GM23338 (cell line): ENCODE data around the gene RPS26. TPM values are rescaled to one million over a fixed set of nuclear protein-coding genes. Genes with fewer than 3 reads are reported as not detected.

ENCODE experiments used
- ATAC-seq: fragments of 200-7000 bp; cut with Tn5 transposase; 3 replicates; pipeline ENCODE4 v1.9.1; 2020
- DNase-seq: peaks from one replicate; pipeline ENCODE4 v3.0.0-alpha.2; 2015; ENCODE audit warnings: low spot score
- H2AFZ ChIP-seq: fragments of 200-600 bp; sonication (generic); 2 replicates; pipeline ENCODE4 v1.8.0; 2016; ENCODE audit warnings: antibody characterized with exemption, mild to moderate bottlenecking, moderate library complexity
- H3F3A ChIP-seq: fragments of 200-600 bp; sonication (generic); replicated peaks from 2 replicates; pipeline ENCODE4 v1.8.0; 2017; ENCODE audit warnings: antibody characterized with exemption, mixed run types, low read depth
- H3K27ac ChIP-seq: fragments of 200-600 bp; sonication (generic); 2 replicates; pipeline ENCODE4 v1.6.1; 2016; ENCODE audit warnings: low read depth
- H3K27me3 ChIP-seq: fragments of 200-600 bp; sonication (generic); 2 replicates; pipeline ENCODE4 v1.8.0; 2016; ENCODE audit warnings: mild to moderate bottlenecking, mixed run types, moderate library complexity; ENCODE audit not compliant: insufficient read depth
- H3K36me3 ChIP-seq: fragments of 200-600 bp; sonication (generic); 2 replicates; pipeline ENCODE4 v1.8.0; 2016; ENCODE audit warnings: mild to moderate bottlenecking; ENCODE audit not compliant: insufficient read depth
- H3K4me1 ChIP-seq: fragments of 200-600 bp; sonication (generic); 2 replicates; pipeline ENCODE4 v1.8.0; 2016; ENCODE audit warnings: mild to moderate bottlenecking, moderate library complexity; ENCODE audit not compliant: insufficient read depth
- H3K4me2 ChIP-seq: fragments of 200-600 bp; sonication (generic); 2 replicates; pipeline ENCODE4 v1.7.1; 2017; ENCODE audit warnings: mixed run types
- H3K4me3 ChIP-seq: fragments of 200-600 bp; sonication (generic); 2 replicates; pipeline ENCODE4 v1.6.1; 2016; ENCODE audit warnings: mixed run types
- H3K79me2 ChIP-seq: fragments of 200-600 bp; sonication (generic); replicated peaks from 2 replicates; pipeline ENCODE4 v1.8.0; 2017; ENCODE audit warnings: mild to moderate bottlenecking; ENCODE audit not compliant: insufficient read depth
- H3K9me2 ChIP-seq: fragments of 200-600 bp; sonication (generic); 2 replicates; pipeline ENCODE4 v1.8.0; 2017; ENCODE audit not compliant: insufficient read depth
- H4K20me1 ChIP-seq: fragments of 200-600 bp; sonication (generic); replicated peaks from 2 replicates; pipeline ENCODE4 v1.8.0; 2017; ENCODE audit warnings: mild to moderate bottlenecking; ENCODE audit not compliant: insufficient read depth
- H3K27ac Mint-ChIP-seq: 2 replicates; pipeline ENCODE4 v1.8.0; 2020; ENCODE audit warnings: inconsistent platforms, mild to moderate bottlenecking, moderate library complexity, mixed read lengths
- H3K27me3 Mint-ChIP-seq: 3 replicates; pipeline ENCODE4 v1.8.0; 2022; ENCODE audit warnings: low read depth, mild to moderate bottlenecking, moderate library complexity, mixed read lengths, inconsistent platforms; ENCODE audit not compliant: insufficient read depth, poor library complexity
- H3K36me3 Mint-ChIP-seq: 3 replicates; pipeline ENCODE4 v1.8.0; 2021; ENCODE audit warnings: low read depth, mild to moderate bottlenecking, inconsistent platforms, moderate library complexity, mixed read lengths
- H3K4me1 Mint-ChIP-seq: 3 replicates; pipeline ENCODE4 v1.8.0; 2020; ENCODE audit warnings: mild to moderate bottlenecking, inconsistent platforms, mixed read lengths
- H3K4me3 Mint-ChIP-seq: 3 replicates; pipeline ENCODE4 v1.8.0; 2021; ENCODE audit warnings: moderate library complexity, mild to moderate bottlenecking, inconsistent platforms, mixed read lengths
- H3K9me3 Mint-ChIP-seq: 3 replicates; pipeline ENCODE4 v1.8.0; 2020; ENCODE audit warnings: moderate library complexity, mild to moderate bottlenecking, inconsistent platforms, mixed read lengths
- CREB1 ChIP-seq: fragments of 250-450 bp; sonication (Bioruptor Pico); IDR thresholded peaks from 2 replicates; pipeline ENCODE4 v1.5.0; 2020; ENCODE audit warnings: low read depth, mild to moderate bottlenecking, moderate library complexity
- ETS1 ChIP-seq: IDR thresholded peaks from 2 replicates; pipeline ENCODE4 v1.6.1; 2016; ENCODE audit warnings: antibody characterized with exemption
- EZH2 ChIP-seq: fragments of 200-600 bp; sonication (generic); IDR thresholded peaks from one replicate; pipeline ENCODE4 v1.8.0; 2017; ENCODE audit warnings: antibody characterized with exemption, mild to moderate bottlenecking, low read depth; ENCODE audit not compliant: unreplicated experiment
- EZH2phosphoT487 ChIP-seq: fragments of 200-600 bp; sonication (generic); IDR thresholded peaks from one replicate; pipeline ENCODE4 v1.8.1; 2018; ENCODE audit warnings: antibody characterized with exemption; ENCODE audit not compliant: unreplicated experiment
- JUNB ChIP-seq: IDR thresholded peaks from one replicate; pipeline ENCODE4 v1.6.1; 2016; ENCODE audit warnings: antibody characterized with exemption; ENCODE audit not compliant: unreplicated experiment
- NANOG ChIP-seq: IDR thresholded peaks from 2 replicates; pipeline ENCODE4 v1.6.1; 2016; ENCODE audit warnings: antibody characterized with exemption, borderline replicate concordance
- REST ChIP-seq: IDR thresholded peaks from one replicate; pipeline ENCODE4 v1.6.1; 2018; ENCODE audit warnings: antibody characterized with exemption; ENCODE audit not compliant: unreplicated experiment
- STAT1 ChIP-seq: IDR thresholded peaks from one replicate; pipeline ENCODE4 v1.6.1; 2016; ENCODE audit warnings: antibody characterized with exemption; ENCODE audit not compliant: unreplicated experiment
- ZNF114 ChIP-seq: fragments of 250-450 bp; sonication (Bioruptor Pico); IDR thresholded peaks from 2 replicates; pipeline ENCODE4 v1.5.0; 2020; ENCODE audit warnings: mild to moderate bottlenecking, moderate library complexity
- ZNF331 ChIP-seq: fragments of 250-450 bp; sonication (Bioruptor Pico); IDR thresholded peaks from 2 replicates; pipeline ENCODE4 v1.5.0; 2020; ENCODE audit warnings: low read depth, mild to moderate bottlenecking, moderate library complexity
- ZNF462 ChIP-seq: fragments of 250-450 bp; sonication (Bioruptor Pico); IDR thresholded peaks from 2 replicates; pipeline ENCODE4 v1.5.0; 2020; ENCODE audit warnings: mild to moderate bottlenecking, moderate library complexity
- polyA plus RNA-seq: library from polyadenylated mRNA; unstranded; fragments of >200 nt; fragmentation: Nextera tagmentation; extraction: Ambion mirVana; gene quantifications from 2 replicates; pipeline ENCODE4 v1.2.1, GENCODE V29; 2016
- total RNA-seq: library from RNA; depleted of rRNA; stranded (reverse); fragments of >200 nt; shearing (Covaris generic); gene quantifications from 2 replicates; pipeline ENCODE4 v1.2.3, GENCODE V29; 2014

The RPS26 gene
- total and polyA plus RNA-seq, 2 experiments from 2014 or later = 655 to 772 TPM

- no peak for TF ChIP-seq NANOG
These were observed 21.3 kb downstream of the RPS26 start (continued) for GRCh38 chr12:56062996-56063395.

GRCh38 chr12:56071648-56072047, 29.9 kb downstream of the RPS26 start:
- Histone ChIP-seq H4K20me1 (no peaks in the 10 kb centered on the region), H3K4me3 (no peak overlapping the region), H3K36me3 (no peaks in the 10 kb centered on the region), H3K9me2 (no peaks in the 10 kb centered on the region), H3K4me2 (no peak overlapping the region), H3F3A (0 out of 2 replicates have a peak, but pooled peaks cover 6% of the 10 kb centered on the region), H3K4me1 (no peaks in the 10 kb centered on the region), H3K27ac (no peak overlapping the region), H3K27me3 (no peaks in the 10 kb centered on the region), H2AFZ (no peak overlapping the region), H3K79me2 (no peaks in the 10 kb centered on the region)
- TF ChIP-seq JUNB = no peak
- no peak for TF ChIP-seq ZNF114 (CRISPR knock-in tag)
- no peak for TF ChIP-seq ETS1
- TF ChIP-seq CREB1 (CRISPR knock-in tag) = no peak
- TF ChIP-seq EZH2phosphoT487 = no peak
- TF ChIP-seq ZNF331 (CRISPR knock-in tag) = no peak
- TF ChIP-seq EZH2 = no peak
- no peak for TF ChIP-seq REST
- peaks cover under 1% of the 10 kb centered on the region; the same call in 1 of the 3 replicates for H3K9me3 Mint-ChIP-seq
- no peak overlapping the region for H3K27ac Mint-ChIP-seq
- no peak overlapping the region for H3K4me3 Mint-ChIP-seq
- no peaks in the 10 kb centered on the region for H3K4me1 Mint-ChIP-seq
- 0 out of 3 replicates have a peak, but pooled peaks cover under 1% of the 10 kb centered on the region for H3K36me3 Mint-ChIP-seq
- DNase-seq (no peak), ATAC-seq (no peak)
- peaks cover 9% of the 10 kb centered on the region for H3K27me3 Mint-ChIP-seq

- no peak for DNase-seq
- H3K36me3 Mint-ChIP-seq = 0 out of 3 replicates have a peak, but pooled peaks cover 3% of the 10 kb centered on the region
- no peak for ATAC-seq
- no peak overlapping the region for H3K4me3 ChIP-seq
- no peak overlapping the region for H3K4me2 ChIP-seq
- H3K27ac ChIP-seq = no peak overlapping the region
- H4K20me1 ChIP-seq = no peaks in the 10 kb centered on the region
- H3K36me3 ChIP-seq = no peaks in the 10 kb centered on the region
- H3F3A ChIP-seq = 0 out of 2 replicates have a peak, but pooled peaks cover 11% of the 10 kb centered on the region
- no peaks in the 10 kb centered on the region for H3K79me2 ChIP-seq
- H3K27me3 Mint-ChIP-seq = peaks cover 9% of the 10 kb centered on the region
- H3K4me1 ChIP-seq = no peaks in the 10 kb centered on the region
- no peaks in the 10 kb centered on the region for H3K27me3 ChIP-seq
- H3K27ac Mint-ChIP-seq = no peak overlapping the region
- H3K9me2 ChIP-seq = no peaks in the 10 kb centered on the region
- H2AFZ ChIP-seq = no peak overlapping the region
- H3K4me3 Mint-ChIP-seq = no peak overlapping the region
- peaks cover 3% of the 10 kb centered on the region; the same call in 1 of the 3 replicates for H3K9me3 Mint-ChIP-seq
- H3K4me1 Mint-ChIP-seq = peaks cover 7% of the 10 kb centered on the region
- TF ChIP-seq ZNF462 (CRISPR knock-in tag) = no peak
- no peak for TF ChIP-seq ZNF114 (CRISPR knock-in tag)
- no peak for TF ChIP-seq STAT1
These were observed 32.7 kb downstream of the RPS26 start for GRCh38 chr12:56074396-56074795.
